ENCODE results near the gene ADARB2.

DNA sequence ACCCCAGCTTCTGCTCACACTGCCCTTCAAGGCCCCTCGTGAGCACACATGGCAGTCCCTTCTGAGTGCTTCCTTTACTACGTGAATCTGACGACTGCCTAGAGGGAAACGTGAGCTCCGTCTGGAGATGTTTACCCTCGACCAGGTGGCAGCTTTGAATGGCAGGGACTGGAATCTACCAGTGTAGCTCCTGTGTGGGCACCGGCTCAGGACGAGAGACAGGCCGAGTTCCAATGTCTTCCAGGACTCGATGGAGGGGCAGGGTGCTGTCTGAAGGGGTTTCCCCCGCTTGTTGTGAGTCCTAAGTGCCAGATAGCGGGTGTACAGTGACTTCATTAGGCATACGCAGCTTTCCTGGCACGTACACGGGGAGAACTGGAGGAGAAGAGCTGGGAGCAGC is 229.9 kb downstream of the ADARB2 start:
- TF ChIP-seq POLR2AphosphoS5 (IDR thresholded peaks at IDR 0.05), result no peak
- no peak for TF ChIP-seq POLR2A (IDR thresholded peaks at IDR 0.05)
- no peak for TF ChIP-seq EP300 (IDR thresholded peaks at IDR 0.05)
- TF ChIP-seq, protein P1, sequence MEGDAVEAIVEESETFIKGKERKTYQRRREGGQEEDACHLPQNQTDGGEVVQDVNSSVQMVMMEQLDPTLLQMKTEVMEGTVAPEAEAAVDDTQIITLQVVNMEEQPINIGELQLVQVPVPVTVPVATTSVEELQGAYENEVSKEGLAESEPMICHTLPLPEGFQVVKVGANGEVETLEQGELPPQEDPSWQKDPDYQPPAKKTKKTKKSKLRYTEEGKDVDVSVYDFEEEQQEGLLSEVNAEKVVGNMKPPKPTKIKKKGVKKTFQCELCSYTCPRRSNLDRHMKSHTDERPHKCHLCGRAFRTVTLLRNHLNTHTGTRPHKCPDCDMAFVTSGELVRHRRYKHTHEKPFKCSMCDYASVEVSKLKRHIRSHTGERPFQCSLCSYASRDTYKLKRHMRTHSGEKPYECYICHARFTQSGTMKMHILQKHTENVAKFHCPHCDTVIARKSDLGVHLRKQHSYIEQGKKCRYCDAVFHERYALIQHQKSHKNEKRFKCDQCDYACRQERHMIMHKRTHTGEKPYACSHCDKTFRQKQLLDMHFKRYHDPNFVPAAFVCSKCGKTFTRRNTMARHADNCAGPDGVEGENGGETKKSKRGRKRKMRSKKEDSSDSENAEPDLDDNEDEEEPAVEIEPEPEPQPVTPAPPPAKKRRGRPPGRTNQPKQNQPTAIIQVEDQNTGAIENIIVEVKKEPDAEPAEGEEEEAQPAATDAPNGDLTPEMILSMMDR (IDR thresholded peaks at IDR 0.05), result no peak
